ENCODE data around the gene STPG2.

Gene STPG2

DNA sequence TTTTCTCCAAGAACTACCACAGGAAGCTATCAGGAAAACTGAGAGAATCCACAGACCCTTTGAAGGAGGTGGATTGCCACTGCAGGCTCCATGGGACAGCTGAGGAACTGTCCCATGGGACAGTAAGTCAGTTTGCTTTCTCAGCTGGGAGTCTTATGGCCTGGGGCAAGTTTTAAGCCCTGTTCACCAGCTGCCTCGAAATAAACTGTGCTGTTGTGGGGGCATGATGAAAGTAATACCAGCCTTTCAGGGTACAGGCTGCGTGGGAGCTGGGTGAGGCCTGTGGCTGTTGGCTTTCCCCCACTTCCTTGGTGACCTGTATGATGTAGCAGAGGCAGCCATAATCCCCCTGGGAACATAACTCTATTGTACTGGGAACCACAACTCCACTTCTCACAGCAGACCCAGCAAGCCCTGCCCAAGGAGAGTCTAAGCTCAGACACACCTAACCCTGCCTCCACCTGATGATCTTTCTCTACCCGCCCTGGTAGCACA is 452.1 kb downstream of the STPG2 start:
- H3K36me3 ChIP-seq (ENCODE audit: control insufficient read depth, insufficient read depth, low read length), result no peaks in the 10 kb centered on the region
- no peak for DNase-seq (ENCODE audit: extremely low read depth, insufficient read length)
- TF ChIP-seq, protein P1, sequence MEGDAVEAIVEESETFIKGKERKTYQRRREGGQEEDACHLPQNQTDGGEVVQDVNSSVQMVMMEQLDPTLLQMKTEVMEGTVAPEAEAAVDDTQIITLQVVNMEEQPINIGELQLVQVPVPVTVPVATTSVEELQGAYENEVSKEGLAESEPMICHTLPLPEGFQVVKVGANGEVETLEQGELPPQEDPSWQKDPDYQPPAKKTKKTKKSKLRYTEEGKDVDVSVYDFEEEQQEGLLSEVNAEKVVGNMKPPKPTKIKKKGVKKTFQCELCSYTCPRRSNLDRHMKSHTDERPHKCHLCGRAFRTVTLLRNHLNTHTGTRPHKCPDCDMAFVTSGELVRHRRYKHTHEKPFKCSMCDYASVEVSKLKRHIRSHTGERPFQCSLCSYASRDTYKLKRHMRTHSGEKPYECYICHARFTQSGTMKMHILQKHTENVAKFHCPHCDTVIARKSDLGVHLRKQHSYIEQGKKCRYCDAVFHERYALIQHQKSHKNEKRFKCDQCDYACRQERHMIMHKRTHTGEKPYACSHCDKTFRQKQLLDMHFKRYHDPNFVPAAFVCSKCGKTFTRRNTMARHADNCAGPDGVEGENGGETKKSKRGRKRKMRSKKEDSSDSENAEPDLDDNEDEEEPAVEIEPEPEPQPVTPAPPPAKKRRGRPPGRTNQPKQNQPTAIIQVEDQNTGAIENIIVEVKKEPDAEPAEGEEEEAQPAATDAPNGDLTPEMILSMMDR (IDR thresholded peaks at IDR 0.05; ENCODE audit: insufficient read depth, low read length, poor library complexity, severe bottlenecking), result no peak
- H3K4me3 ChIP-seq (replicated peaks; ENCODE audit: low read depth, low read length), result no peak overlapping the region
- H3K27me3 ChIP-seq (replicated peaks; ENCODE audit: control insufficient read depth, insufficient read depth, low read length), result no peaks in the 10 kb centered on the region

DNA sequence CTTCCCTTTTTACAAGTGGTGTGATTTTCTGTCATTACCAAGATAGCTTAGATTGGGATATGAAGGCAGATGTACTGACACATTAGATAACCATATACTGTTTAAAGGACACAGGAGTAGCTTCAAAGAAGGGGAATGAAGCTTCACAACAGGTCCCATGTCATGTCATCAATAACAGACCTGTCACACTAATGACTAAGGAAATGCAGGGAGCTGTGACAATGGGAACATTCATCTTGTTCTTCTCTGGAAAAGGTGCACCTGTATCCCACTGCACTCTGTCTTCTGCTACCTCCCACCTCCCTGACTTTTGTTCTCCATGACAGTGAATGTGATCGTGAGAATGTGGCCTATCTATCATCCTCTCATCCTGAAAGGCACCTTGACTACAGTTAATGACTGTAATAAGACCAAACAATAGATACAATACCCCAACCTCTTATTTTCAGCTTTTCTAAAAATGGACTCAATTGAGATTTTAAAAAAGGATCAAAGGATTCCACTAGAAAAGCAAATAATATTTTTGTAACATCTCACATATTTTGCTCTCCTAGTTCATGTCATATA is 472.5 kb downstream of the STPG2 start:
- Histone ChIP-seq H3K4me3 (replicated peaks; ENCODE audit: low read depth, low read length) (no peak overlapping the region), H3K27me3 (replicated peaks; ENCODE audit: control insufficient read depth, insufficient read depth, low read length) (no peaks in the 10 kb centered on the region), H3K36me3 (ENCODE audit: control insufficient read depth, insufficient read depth, low read length) (no peaks in the 10 kb centered on the region)
- TF ChIP-seq, protein P1 (IDR thresholded peaks at IDR 0.05; ENCODE audit: insufficient read depth, low read length, poor library complexity, severe bottlenecking), result no peak
- DNase-seq (ENCODE audit: extremely low read depth, insufficient read length), result no peak

DNA sequence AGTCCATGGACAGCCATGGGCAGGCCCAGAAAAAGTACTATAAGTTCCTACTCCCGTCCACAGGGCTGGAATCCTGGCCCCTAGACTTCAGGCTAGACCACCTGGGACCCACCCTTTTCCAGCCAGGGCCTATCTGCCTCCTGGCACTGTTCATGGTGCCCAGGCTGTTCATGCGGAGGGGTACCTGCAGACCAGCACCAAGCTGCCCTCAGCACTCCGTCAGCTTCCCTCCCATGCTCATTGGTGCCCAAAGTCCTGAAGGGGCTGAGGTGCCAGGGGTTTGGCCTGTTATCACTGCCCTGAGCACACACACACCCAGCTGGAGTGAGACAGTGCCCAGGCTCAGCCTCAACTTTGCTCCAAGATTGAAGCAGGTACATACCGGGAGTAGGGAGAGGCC is 477.7 kb downstream of the STPG2 start:
- TF ChIP-seq, protein P1 (IDR thresholded peaks at IDR 0.05; ENCODE audit: insufficient read depth, low read length, poor library complexity, severe bottlenecking), result no peak
- Histone ChIP-seq H3K4me3 (replicated peaks; ENCODE audit: low read depth, low read length) (no peak overlapping the region), H3K36me3 (ENCODE audit: control insufficient read depth, insufficient read depth, low read length) (no peaks in the 10 kb centered on the region), H3K27me3 (replicated peaks; ENCODE audit: control insufficient read depth, insufficient read depth, low read length) (no peaks in the 10 kb centered on the region)
- DNase-seq (ENCODE audit: extremely low read depth, insufficient read length), result no peak

DNA sequence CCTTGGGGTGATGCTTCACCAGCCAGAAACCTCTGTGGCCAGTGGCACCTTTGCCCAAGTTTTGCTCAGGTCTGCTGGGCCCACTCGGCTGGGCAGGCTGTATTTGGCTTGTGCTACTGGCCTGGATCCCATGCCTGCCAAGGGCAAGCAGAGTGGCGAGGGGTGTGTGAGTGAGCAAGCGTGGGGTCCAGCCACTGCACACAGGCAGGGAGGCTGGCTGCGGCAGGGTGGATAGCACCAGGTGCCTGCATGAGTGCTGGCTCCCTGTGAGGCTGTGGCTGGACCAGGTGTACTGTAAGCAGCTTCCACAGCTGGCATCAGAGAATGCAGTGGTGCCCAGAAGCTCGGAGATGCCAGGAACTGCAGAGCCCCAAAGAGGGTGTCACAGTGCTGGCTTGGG is 478.5 kb downstream of the STPG2 start:
- H3K4me3 ChIP-seq (replicated peaks; ENCODE audit: low read depth, low read length), result no peak overlapping the region
- H3K36me3 ChIP-seq (ENCODE audit: control insufficient read depth, insufficient read depth, low read length), result no peaks in the 10 kb centered on the region
- no peaks in the 10 kb centered on the region for H3K27me3 ChIP-seq (replicated peaks; ENCODE audit: control insufficient read depth, insufficient read depth, low read length)
- no peak for DNase-seq (ENCODE audit: extremely low read depth, insufficient read length)
- TF ChIP-seq, protein P1 (IDR thresholded peaks at IDR 0.05; ENCODE audit: insufficient read depth, low read length, poor library complexity, severe bottlenecking), result no peak

DNA sequence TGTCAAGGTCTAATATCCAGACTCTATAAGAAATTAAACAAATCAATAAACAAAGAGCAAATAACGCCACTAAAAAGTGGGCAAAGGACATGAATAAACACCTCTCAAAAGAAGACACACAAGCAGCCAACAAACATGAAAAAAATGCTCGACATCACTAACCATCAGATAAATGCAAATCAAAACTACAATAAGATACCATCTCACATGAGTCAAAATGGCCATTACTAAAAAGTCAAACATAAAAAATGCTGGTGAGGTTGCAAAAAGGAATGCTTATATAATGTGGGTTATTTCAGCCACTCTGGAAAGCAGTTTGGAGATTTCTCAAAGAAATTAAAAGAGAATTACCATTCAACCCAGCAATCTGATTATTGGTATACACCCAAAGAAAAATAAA is 481.1 kb downstream of the STPG2 start:
- no peaks in the 10 kb centered on the region for H3K27me3 ChIP-seq (replicated peaks; ENCODE audit: control insufficient read depth, insufficient read depth, low read length)
- H3K4me3 ChIP-seq (replicated peaks; ENCODE audit: low read depth, low read length), result no peak overlapping the region
- H3K36me3 ChIP-seq (ENCODE audit: control insufficient read depth, insufficient read depth, low read length), result no peaks in the 10 kb centered on the region
- TF ChIP-seq, protein P1 (IDR thresholded peaks at IDR 0.05; ENCODE audit: insufficient read depth, low read length, poor library complexity, severe bottlenecking), result no peak
- no peak for DNase-seq (ENCODE audit: extremely low read depth, insufficient read length)

Measured in GM06990 (cell line).